C4-2B (cell line): ENCODE data around the gene SF3A1.

Experiments
- ZFX ChIP-seq: fragments of 450-650 bp; IDR thresholded peaks from 2 replicates; pipeline ENCODE4 v1.6.1; 2017
- TF ChIP-seq, protein P1 (sequence below): fragments of 450-650 bp; conservative IDR thresholded peaks from 2 replicates; pipeline ENCODE4 v1.5.1; 2017; ENCODE audit warnings: mild to moderate bottlenecking

DNA sequence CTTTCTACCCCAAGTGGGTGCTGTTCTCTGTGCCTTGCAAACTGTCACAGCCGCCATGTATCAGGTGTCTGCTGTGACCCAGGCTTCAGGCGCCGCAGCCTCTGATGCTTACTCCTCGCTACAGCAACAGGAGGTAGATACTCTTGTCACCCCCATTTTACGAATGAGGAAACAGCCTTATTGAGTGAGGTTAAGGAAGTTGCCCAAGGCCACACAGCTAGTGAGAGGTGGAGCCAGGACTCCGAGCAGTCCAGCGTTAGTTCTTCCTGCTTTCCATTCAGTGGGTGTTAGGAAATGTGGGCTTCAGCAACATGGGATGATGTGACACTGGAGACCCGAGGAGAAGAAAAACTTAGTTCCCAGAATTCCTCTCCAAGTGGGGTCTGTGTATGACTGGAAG is 16.2 kb upstream of the SF3A1 start:
- TF ChIP-seq, protein P1, sequence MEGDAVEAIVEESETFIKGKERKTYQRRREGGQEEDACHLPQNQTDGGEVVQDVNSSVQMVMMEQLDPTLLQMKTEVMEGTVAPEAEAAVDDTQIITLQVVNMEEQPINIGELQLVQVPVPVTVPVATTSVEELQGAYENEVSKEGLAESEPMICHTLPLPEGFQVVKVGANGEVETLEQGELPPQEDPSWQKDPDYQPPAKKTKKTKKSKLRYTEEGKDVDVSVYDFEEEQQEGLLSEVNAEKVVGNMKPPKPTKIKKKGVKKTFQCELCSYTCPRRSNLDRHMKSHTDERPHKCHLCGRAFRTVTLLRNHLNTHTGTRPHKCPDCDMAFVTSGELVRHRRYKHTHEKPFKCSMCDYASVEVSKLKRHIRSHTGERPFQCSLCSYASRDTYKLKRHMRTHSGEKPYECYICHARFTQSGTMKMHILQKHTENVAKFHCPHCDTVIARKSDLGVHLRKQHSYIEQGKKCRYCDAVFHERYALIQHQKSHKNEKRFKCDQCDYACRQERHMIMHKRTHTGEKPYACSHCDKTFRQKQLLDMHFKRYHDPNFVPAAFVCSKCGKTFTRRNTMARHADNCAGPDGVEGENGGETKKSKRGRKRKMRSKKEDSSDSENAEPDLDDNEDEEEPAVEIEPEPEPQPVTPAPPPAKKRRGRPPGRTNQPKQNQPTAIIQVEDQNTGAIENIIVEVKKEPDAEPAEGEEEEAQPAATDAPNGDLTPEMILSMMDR: no peak
- TF ChIP-seq ZFX: no peak
